ENCODE data around the gene MTHFR. TPM values are rescaled to one million over a fixed set of nuclear protein-coding genes. Genes with fewer than 3 reads are reported as not detected.

The MTHFR gene
- polyA plus RNA-seq, 12 donors, result 22.3 to 122 (median 38.6) TPM

GRCh38 chr1:11784993-11785769 lies 20.6 kb downstream of the MTHFR start:
- peak; percentile 49 for DNase-seq

- DNase-seq, result no peak
Observed at GRCh38 chr1:11784256-11784992, 21.3 kb downstream of the MTHFR start.

- no peak for DNase-seq
Observed at GRCh38 chr1:11783556-11783955, 22.2 kb downstream of the MTHFR start.

- DNase-seq, result no peak
Observed at GRCh38 chr1:11782127-11782708, 23.5 kb downstream of the MTHFR start.

- DNase-seq, result no peak
Observed at GRCh38 chr1:11781297-11781696, 24.5 kb downstream of the MTHFR start.

- DNase-seq, result no peak
Observed at GRCh38 chr1:11780380-11781147, 25.2 kb downstream of the MTHFR start.

- no peak for DNase-seq
Observed at GRCh38 chr1:11779715-11780379, 25.9 kb downstream of the MTHFR start.

- no peak for DNase-seq
Observed at GRCh38 chr1:11778844-11779623, 26.7 kb downstream of the MTHFR start.

- DNase-seq, result no peak
Observed at GRCh38 chr1:11778336-11778735, 27.4 kb downstream of the MTHFR start.

- no peak for DNase-seq
Observed at GRCh38 chr1:11777658-11778322, 28.0 kb downstream of the MTHFR start.

- DNase-seq, result no peak
Observed at GRCh38 chr1:11774753-11775152, 31.0 kb downstream of the MTHFR start.

- DNase-seq, result no peak
Observed at GRCh38 chr1:11772458-11772857, 33.3 kb downstream of the MTHFR start.

GRCh38 chr1:11771481-11772043 lies 34.2 kb downstream of the MTHFR start:
- DNase-seq, result no peak

- no peak for DNase-seq
Observed at GRCh38 chr1:11770011-11770410, 35.8 kb downstream of the MTHFR start.

GRCh38 chr1:11769274-11769673 lies 36.5 kb downstream of the MTHFR start:
- no peak for DNase-seq

GRCh38 chr1:11768821-11769220 lies 36.9 kb downstream of the MTHFR start:
- DNase-seq, result no peak

- DNase-seq, result no peak
Observed at GRCh38 chr1:11767922-11768704, 37.7 kb downstream of the MTHFR start.

- no peak for DNase-seq
Observed at GRCh38 chr1:11766429-11766776, 39.4 kb downstream of the MTHFR start.

Data from muscle of arm (tissue), 12 donors.